ENCODE measurements around the gene SCLT1.

The SCLT1 gene

DNA sequence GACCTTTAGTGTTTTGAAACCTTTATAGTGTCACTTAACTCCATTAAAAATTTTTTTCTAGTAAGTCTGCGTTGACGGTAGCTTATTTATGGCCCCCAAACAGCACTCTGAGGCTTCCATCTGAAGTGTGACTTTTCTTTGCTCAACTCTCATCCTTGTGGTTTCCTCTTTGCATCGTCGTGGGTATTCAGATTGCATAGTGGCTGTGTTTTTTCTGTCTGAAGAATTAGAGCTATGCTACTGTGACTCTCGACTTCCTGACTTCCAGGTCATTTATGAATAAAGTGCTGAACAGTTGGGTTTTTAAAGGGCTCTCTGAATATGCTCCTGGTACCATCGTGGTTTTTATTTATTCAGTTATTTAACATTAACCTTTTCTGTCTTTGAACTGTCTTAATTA, 238.9 kb downstream of the SCLT1 start:
- no peak overlapping the region for H3K27ac ChIP-seq
- TF ChIP-seq, protein P1, sequence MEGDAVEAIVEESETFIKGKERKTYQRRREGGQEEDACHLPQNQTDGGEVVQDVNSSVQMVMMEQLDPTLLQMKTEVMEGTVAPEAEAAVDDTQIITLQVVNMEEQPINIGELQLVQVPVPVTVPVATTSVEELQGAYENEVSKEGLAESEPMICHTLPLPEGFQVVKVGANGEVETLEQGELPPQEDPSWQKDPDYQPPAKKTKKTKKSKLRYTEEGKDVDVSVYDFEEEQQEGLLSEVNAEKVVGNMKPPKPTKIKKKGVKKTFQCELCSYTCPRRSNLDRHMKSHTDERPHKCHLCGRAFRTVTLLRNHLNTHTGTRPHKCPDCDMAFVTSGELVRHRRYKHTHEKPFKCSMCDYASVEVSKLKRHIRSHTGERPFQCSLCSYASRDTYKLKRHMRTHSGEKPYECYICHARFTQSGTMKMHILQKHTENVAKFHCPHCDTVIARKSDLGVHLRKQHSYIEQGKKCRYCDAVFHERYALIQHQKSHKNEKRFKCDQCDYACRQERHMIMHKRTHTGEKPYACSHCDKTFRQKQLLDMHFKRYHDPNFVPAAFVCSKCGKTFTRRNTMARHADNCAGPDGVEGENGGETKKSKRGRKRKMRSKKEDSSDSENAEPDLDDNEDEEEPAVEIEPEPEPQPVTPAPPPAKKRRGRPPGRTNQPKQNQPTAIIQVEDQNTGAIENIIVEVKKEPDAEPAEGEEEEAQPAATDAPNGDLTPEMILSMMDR (conservative IDR thresholded peaks at IDR 0.05), result no peak

DNA sequence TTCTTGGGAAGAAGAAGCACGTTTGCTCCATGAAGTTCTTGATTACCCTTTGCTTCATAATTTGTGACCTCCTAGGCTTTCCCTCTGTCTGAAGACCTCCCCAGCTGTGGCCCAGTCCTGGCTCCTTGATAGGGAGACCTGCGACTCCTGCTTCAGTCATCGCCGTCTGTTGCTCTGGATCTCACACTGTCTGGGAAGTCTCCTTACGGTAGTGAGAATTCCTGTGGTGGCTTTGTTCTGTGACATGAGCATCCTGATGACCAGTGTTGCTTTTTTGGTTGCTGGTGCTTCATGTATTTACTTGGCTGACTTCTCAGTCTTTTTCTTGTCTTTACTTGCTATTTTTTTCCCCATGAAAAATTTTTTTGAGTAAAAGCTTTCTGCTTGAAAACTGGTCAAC, 239.6 kb downstream of the SCLT1 start:
- TF ChIP-seq, protein P1 (conservative IDR thresholded peaks at IDR 0.05), result no peak
- no peak overlapping the region for H3K27ac ChIP-seq

DNA sequence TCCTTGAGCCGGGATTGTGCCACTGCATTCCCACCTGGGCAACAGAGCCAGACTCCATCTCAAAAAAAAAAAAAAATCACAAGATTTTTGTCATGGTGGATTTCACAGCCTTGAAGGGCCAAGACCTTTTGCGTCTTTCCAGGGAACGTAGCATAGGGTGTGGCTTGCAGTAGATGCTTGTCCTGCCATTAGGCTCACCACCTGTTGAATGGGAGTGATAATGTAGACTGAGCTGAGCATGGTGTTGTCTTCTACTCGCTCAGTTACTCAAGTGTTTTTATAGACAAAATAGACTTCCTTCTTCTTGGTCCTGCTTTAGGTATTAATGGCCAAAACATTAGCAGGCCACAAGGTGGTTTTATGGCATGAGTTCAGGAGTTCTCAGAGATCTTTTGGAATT, 243.1 kb downstream of the SCLT1 start:
- no peak overlapping the region for H3K27ac ChIP-seq
- TF ChIP-seq, protein P1 (conservative IDR thresholded peaks at IDR 0.05), result no peak

DNA sequence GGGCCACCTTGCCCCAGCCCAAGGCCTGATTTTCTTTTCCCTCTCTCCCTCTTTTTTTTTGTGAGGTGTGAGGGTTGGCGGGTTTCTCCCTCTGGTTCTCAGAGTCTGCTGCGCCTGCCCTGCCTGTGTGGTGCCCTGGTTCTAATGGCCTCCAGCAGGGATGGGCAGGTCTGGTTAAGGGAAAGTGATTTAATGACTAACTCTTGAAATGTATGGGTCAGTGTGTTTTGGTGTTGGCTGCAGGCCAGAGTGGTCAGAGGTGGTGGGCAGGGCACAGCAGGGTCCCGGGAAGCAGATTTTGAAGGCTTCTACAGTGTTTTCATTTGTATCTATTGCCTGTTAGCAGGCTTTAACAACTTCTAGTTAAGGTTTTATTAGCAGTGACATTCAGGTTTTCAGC, 244.9 kb downstream of the SCLT1 start:
- TF ChIP-seq, protein P1 (conservative IDR thresholded peaks at IDR 0.05), result no peak
- no peak overlapping the region for H3K27ac ChIP-seq

DNA sequence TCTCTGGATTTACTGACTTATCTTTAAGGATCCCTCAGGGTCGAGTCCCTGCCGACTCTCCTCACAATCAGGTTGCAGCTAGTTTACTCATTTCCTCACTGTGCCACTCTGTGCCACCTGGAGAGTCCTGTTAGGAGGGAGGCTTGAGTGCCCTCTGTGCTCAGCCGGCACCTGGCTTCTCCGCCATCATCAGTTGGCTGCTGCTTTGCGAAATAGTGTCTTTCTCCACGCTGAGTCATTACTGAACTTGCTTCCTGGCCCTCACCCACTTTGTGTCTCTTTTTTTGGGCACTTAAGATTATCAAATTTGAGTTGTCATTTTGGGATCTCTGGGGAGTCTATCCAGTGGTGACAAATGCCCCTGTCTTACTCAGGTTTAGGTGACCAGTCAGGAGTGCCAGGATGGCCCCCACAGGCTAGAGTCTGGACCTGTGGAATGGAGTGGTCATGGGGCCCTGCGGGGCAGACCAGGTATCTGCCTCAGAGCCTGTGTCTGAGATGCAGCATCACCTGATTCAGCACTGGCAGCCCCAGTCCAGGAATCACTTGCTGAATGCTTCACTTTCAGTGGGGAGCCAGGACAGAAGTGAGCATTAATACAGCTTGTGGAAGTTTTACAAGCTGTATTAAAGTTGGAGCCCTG, 246.1 kb downstream of the SCLT1 start:
- H3K27ac ChIP-seq, result no peak overlapping the region
- TF ChIP-seq, protein P1 (conservative IDR thresholded peaks at IDR 0.05), result no peak

DNA sequence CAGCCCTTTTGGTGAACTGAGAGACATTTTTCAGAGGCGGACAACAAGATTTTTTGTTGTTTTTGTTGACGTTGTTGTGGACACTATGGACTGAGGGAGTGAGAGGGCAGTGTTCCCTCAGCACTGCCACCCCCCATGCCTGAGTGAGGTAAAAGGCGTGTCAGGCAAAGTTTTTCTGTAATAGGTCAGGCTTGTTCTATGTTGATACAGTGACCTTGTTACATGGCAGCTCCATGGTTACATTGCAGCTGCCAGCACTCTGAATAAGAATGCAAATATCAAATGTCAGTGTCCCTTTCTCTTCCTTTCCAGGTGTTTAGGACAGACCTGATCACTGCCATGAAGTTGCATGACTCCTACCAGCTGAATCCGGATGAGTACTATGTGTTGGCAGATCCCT, 247.3 kb downstream of the SCLT1 start:
- H3K27ac ChIP-seq, result peak overlapping the region; percentile 60
- TF ChIP-seq, protein P1 (conservative IDR thresholded peaks at IDR 0.05), result no peak

DNA sequence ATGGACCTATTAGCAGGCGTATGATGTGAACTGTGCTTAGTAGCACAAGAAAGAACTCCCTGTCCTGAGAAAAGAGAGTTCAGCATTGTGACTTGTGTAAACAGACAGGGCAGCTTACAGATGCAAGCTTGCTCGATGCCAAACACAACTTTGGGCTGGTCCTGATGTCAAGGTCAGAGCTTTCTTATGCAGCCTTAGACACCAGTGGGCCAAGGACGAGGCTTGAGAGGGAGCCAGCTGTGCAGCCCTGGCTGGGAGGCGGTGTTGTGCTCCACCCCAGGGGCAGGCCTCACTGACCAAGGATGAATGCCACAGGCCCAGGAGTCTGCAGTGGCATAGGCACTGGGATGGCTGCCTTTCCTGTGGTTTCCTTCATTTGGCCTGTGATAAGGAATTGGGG, 248.4 kb downstream of the SCLT1 start:
- TF ChIP-seq, protein P1 (conservative IDR thresholded peaks at IDR 0.05), result no peak
- peak overlapping the region; percentile 60 for H3K27ac ChIP-seq

Data from VCaP (cell line).